Right ventricle myocardium inferior (tissue), 1 donor: ENCODE results near the gene FOXA2. TPM values are rescaled to one million over a fixed set of nuclear protein-coding genes. Genes with fewer than 3 reads are reported as not detected.
"Not testable (repeated sequence)": the region's sequence is repeated elsewhere in the genome, so short reads cannot be mapped to it uniquely, and the experiment has no call there.

Experiments used
- ATAC-seq: fragments of 200-7000 bp; cut with Tn5 transposase; one replicate; pipeline ENCODE4 v1.9.1; 2020; ENCODE audit warnings: mild to moderate bottlenecking, moderate library complexity
- DNase-seq: peaks from one replicate; pipeline ENCODE4 v3.0.0; 2021; ENCODE audit errors: missing footprints
- intact Hi-C: fragments of 100-400 bp; cut with DNase I; formaldehyde crosslinking; loops from one replicate; pipeline ENCODE4 v1.11.0; 2022
- total RNA-seq: library from RNA; stranded (reverse); fragmentation: NEBNext Ultra II Directional; extraction: Animal tissue kit (Norgen Biotek cat#: 25700); gene quantifications from one replicate; pipeline ENCODE4 v1.2.1, GENCODE V29; 2021
- donor health status: DM: no; HTN: yes; CAD: no; lungs with severe emphysema.

Gene FOXA2
- total RNA-seq, 1 donor from 2014 or later, result not detected

DNA sequence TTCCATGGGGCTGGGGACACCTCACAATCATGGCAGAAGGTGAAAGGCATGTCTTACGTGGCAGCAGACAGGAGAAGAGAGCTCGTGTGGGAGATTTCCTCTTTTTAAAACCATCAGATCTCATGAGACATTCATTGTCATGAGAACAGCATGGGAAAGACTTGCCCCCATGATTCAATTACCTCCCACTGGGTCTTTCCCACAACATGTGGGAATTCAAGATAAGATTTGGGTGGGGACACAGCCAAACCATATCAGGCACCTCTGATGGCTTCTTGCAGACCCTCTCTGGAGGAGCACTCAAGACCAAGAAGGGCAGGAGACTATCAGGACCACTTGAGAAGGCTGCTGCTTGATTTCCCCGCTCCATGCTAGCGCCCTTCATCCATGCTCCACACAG, 33.9 kb downstream of the FOXA2 start:
- intact Hi-C loops, ATAC-seq, DNase-seq: not testable (repeated sequence)

DNA sequence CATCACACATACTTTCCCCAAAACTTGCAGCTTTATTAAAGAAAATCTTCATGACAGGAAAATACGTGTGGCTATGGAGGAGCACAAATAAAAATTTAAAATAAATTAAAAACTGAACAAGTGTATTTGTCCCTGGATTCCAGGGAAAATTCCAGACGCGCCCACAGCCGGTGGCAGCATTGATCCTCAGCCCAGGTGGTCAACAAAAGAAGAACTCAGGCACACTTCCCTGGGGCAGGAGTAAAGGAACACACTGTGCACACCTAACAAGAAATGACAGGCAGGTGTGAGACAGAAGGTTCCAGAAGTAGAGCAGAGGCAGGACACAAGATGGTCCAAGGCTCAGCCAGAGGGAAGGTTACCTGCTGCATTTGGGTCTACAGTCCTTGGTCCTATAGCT, 36.3 kb downstream of the FOXA2 start:
- DNase-seq (no peak), ATAC-seq (no peak)
- intact Hi-C loops, result no loop called here

DNA sequence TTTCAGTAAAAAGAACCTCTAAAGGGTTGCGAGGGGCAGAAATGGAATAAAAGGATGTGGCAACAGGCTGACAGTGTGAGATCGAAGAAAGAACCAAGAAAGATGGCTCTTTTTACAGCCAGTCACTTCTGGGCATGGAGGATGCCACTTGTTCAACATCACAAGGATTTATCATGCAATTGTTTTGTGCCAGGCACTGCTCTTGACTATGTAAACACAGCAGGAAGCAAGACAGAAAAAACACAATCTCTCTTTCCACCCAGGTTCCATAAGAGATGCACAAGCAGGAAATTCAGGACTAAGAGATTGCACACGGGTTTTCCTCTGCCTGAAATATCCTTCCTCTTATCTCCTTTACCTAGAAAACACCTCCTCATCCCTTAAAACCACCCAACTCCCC, 38.0 kb downstream of the FOXA2 start:
- ATAC-seq (no peak), DNase-seq (no peak)
- intact Hi-C loops, result no loop called here

DNA sequence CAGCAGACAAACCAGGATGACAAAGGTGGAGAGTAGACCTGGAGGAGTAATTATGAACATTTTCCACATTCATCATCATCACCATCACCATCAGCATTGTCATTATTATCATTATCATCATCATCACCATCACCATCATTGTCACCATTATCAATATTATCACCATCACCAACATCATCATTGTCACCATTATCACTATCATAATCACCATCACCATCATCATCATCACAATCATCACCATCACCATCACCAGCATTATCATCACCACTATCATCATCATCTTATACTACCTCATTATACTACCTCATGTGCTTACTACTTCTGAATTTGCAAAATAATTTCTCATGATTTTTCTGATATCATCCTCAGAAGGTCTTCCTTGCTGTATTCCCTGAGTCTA, 39.3 kb downstream of the FOXA2 start:
- intact Hi-C loops, result no loop called here
- DNase-seq (no peak), ATAC-seq (no peak)

DNA sequence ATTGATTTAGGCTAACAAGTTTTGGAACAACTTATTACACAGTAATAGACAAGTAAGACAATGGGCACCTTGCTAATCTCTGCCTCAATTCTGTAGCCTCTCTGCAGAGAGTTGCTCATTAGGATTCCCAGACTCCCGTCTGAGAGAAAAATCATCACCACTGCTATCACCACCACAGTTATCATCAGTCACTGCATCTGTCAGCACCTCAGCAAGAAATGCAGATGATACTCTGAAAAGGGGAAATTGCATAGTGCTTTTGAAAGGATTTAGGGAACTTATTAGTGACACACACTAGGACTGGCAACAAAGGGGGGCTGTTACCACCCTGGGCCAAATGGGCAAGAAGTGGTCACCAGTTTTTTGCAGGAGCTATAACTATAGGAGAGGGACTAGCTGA, 39.9 kb downstream of the FOXA2 start:
- intact Hi-C loops, result no loop called here
- ATAC-seq (no peak), DNase-seq (no peak)

DNA sequence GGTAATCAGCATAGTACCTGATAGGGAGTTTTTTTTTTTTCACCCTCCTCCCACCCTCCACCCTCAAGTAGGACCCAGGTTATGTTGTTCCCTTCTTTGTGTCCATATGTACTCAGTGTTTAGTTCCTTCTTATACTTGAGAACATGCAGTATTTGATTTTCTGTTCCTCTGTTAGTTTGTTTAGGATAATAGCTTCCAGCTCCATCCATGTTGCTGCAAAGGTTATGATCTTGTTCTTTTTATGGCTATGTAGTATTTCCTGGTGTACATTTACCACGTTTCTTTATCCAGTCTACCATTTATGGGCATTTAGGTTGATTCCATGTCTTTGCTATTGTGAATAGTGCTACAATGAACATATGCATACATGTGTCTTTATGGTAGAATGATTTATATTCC, 41.9 kb downstream of the FOXA2 start:
- ATAC-seq (no peak), DNase-seq (no peak)
- intact Hi-C loops, result no loop called here

DNA sequence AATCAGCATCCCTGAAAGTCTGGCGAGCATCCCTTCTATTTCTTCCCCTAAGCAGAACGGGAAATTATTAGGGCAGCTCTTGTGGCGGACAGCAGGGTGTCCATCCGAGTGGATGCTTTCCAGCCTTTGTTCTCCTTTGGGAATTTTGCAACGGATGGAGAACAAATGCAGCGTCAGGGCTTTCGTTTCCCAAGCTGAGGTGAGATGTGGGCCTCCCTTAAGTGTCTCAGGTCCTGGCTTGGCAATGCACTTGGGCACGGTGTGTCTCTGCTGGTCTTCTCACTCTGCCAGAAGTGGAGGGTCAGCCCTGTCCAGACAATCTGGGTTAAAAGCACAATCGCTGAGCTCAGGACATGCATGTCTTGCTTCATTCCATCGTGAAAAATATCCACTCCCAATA, 43.5 kb downstream of the FOXA2 start:
- intact Hi-C loops, result no loop called here
- no peak for DNase-seq
- ATAC-seq, result no peak

DNA sequence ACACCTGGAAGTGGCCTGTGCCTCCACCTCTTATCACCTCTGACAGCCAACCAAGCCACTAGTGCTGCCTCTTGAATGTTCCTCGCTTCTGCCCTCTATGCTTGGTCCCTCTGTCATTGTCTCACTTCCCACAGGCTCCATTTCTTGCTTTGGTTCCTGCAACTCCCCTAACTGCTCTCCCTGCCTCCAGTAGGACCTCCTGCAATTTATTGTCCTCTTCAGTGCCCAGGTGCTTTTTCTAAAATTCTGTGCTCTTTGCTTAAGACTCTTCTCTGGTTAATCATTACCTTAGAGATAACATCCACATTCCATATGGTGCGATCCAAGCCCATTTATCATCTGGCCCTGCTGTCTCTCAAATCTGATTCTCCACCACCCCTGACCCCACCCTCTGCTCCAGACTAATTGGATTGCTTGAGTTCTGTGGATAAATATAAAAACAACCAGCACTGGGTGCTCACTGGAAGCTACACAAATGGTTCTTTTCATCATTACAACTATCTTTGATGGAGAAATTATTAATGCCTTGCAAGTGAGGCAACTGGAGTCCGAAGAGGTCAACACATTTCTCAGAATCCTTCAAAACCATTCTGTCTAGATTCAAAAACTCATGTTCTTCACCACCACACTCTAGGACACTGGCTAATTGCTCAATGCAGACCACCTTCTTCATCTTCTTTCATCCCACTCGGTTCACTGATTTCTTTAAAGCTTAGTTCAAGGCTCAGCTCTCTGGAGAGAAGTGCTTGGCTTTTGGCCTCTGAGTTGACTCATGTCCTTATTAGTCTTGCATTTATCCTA, 47.2 kb downstream of the FOXA2 start:
- intact Hi-C loops, result no loop called here
- no peak for DNase-seq

DNA sequence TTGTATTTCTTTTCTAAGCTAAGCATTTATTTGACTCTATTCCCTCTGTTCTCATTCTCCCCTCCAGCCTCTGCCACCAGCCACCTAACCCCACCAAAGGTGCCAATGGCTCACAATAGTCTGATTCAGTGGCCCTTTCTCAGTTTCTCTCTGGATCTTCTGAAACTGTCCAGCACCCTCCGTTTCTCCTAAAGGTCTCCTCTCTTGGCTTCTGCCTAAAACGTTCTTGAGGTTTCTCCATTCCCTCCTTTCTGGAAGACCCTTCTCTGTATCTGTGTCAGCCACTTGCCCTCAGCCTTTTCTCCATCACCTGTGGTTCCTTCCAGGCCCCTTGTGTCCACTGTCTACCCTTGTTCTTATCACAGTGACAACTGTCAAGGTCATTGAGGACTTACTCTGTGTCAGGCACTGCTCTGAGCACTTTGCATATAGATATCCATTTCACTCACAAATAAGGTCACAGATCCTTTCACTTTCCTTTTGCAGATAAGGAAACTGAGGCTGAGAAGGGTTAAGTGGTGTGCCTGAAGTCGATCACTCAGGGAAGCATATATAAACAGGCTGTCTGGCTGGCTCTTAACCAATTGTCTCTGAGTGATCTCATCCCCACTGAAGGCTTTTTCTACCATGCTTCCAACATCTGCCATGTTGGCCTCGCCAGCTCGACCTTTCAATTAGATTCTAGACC, 48.1 kb downstream of the FOXA2 start:
- ATAC-seq (no peak), DNase-seq (no peak)
- intact Hi-C loops, result no loop called here

More for the DNA sequence above, 47.2 kb downstream of the FOXA2 start:
- no peak for ATAC-seq

DNA sequence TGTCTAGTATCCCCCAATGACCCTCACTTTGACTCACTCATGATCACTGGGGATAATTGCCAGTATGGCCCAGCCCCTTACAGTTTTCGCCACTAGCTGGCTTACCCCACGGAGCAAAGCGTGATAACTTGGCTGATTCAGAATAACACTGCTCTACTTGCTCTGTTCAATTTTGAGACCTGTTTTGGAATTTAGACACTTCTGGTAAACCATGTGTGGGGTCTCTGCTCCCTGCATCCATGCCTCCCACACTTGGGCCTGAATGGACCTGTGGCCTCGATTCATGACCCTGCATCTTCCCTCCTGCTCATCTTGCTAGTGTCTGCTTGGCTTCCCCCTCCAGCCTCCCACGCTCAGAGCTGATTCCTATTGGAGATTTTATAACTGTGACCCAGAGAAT, 48.9 kb downstream of the FOXA2 start:
- ATAC-seq (no peak), DNase-seq (no peak)
- intact Hi-C loops, result no loop called here

DNA sequence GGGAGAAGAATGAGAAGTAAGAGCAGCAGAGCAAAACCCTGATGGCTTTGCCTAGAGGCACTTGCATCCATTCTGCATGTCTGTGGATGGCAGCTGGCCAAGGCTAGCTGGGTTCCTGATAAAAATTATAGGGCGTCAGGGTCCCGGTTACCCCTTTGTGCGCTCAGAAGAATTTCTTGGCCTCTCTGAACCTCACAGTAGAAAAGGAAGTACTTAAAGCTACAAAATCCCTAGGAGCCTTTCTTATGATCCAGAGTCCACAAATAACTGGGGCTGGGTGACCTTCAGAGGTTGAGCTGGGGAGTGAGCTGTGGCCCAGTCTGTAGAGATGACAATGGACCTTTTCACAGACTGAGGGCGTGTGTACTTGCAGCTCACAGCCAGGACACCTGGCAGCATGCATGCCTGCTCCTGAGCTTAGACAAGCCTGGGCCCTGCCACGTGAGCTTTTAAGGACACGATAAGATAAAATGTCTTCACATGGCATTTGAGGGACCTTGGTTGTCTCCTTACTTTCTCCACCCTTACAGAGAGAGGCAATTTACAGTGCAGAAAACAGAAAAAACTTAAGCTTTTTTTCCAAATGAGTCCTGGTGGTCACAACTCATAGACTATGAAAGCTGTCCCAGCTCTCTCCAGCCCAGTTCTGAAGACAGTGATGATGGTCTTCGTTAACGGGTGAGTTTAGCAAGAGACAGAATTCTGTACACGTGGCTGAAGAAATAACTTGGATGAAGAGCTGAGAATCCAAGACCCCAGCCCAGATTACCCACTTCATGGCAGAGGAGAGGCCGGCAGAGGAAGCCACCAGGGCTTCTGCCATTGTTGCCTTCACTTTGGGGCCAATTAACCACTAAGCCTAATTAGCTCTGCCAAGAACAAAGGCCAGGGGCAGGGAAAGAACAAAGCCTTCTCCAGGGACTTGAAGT, 50.3 kb downstream of the FOXA2 start:
- no peak for DNase-seq
- intact Hi-C loops, result no loop called here
- ATAC-seq, result no peak

DNA sequence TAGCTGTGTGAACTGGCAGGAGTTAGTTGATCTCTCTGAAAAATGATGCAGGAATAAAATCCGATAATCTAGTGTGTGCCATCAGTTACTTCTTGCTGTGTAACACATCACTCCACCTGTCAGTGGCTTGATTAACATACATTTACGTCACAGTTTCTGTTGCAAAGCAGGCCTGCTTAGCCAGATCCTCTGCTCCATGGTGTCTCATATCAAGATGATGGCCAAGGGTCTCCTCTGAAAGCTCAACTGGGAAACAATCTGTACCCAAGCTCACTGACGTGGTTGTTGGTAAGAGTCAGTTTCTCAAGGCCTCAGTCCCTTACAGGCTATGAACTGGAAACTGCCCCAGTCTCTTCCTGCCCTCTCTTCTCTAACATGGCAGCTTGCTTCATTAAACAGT, 51.8 kb downstream of the FOXA2 start:
- no peak for ATAC-seq
- DNase-seq, result no peak
- intact Hi-C loops, result no loop called here

DNA sequence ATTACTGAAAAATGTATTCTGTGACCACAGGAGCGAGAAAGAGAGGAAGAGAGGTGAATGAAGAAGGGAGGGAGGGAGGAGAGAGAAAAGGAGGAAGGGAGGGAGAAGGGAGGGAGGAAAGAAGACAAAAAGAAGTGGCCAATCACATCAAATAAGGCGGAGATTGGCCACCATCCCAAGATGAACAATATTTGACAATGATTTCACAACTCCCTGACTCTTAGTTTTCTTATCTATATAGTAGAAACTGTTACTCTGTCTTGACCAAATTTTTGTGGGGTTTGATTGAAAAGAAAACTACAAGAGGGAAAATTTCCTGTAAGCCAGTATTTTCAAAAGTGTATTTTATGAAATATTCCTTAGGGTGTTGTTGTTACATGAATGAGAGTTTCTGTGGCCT, 52.6 kb downstream of the FOXA2 start:
- intact Hi-C loops, result no loop called here
- DNase-seq, result no peak
- ATAC-seq, result no peak

DNA sequence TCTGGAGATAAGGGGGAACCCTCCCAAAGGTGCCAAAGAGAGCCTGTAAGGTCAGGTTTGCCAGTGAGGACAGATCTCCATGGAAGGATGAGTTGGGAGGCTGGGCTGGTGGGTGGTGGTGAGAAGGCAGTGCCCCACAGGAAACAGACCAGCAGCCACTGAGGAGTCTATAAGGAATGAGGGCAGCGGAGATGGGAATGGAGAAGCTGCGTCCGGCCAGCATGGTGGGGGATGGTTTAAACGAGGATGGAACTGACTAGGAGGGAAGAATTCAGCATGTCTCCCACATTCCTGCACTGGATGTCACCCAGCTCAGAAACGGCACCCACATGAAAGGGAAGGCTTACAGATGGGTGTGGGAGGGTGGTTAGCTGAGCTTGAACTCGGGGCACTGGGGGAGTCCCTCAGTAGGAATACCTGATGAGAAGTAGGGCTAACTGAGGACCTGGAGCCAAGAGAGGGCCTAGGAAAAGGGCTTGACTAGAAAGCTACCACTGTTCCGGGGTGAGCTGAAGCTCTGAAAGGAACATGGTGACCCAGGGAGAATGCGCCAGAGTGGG, 53.2 kb downstream of the FOXA2 start:
- intact Hi-C loops, result no loop called here
- no peak for ATAC-seq
- DNase-seq, result no peak
